Prostate gland (tissue), 2 donors: ENCODE measurements around the gene KNOP1. TPM values are rescaled to one million over a fixed set of nuclear protein-coding genes. Genes with fewer than 3 reads are reported as not detected.

Experiments
- DNase-seq: peaks from one replicate; pipeline ENCODE4 v3.0.0-alpha.2; 2019; ENCODE audit warnings: low spot score
- H3K27ac ChIP-seq, 2 donors: fragments of 200-600 bp; sonication (generic); 2 replicates each; pipeline ENCODE4 v1.5.1; 2017 to 2019
- H3K27me3 ChIP-seq: fragments of 200-600 bp; sonication (generic); replicated peaks from 2 replicates; pipeline ENCODE4 v1.5.1; 2019; ENCODE audit not compliant: insufficient read depth
- H3K36me3 ChIP-seq, 2 donors: fragments of 200-600 bp; sonication (generic); 1 replicate in 1 of 2; 2 replicates in 1 of 2; pipeline versions ENCODE4 v1.5.1 to v1.8.1; 2017 to 2019
- H3K4me1 ChIP-seq: fragments of 200-600 bp; sonication (generic); replicated peaks from 2 replicates; pipeline ENCODE4 v1.5.1; 2019
- H3K4me3 ChIP-seq, 2 donors: fragments of 200-600 bp; sonication (generic); 2 replicates each; pipeline ENCODE4 v1.5.1; 2017 to 2019
- H3K9me3 ChIP-seq: fragments of 200-600 bp; sonication (generic); 2 replicates; pipeline ENCODE4 v1.5.1; 2017
- POLR2A ChIP-seq: fragments of 450-650 bp; IDR thresholded peaks from one replicate; pipeline ENCODE4 v1.6.1; 2016; ENCODE audit warnings: antibody characterized with exemption, mild to moderate bottlenecking
- POLR2AphosphoS5 ChIP-seq: sonication (generic); formaldehyde crosslinking; IDR thresholded peaks from one replicate; pipeline ENCODE4 v1.6.1; 2017; ENCODE audit warnings: antibody characterized with exemption
- WGBS: methylation state at CpG from one replicate; pipeline ENCODE4 v1.1.5; 2018; 5-methylcytosine and 5-hydroxymethylcytosine counted together
- intact Hi-C: fragments of 100-400 bp; cut with DNase I; formaldehyde crosslinking; loops from one replicate; pipeline ENCODE4 v1.14.2; 2022
- total RNA-seq, 2 donors: library from RNA; depleted of rRNA; stranded (reverse); fragments of >200 nt; gene quantifications; one replicate each; pipeline ENCODE4 v1.1.0, GENCODE V29; 2016
- TF ChIP-seq, protein P1 (sequence below), 4 experiments: fragments of 200-600 bp in 2 of 4; fragments of 450-650 bp in 2 of 4; sonication (generic) in 2 of 4; IDR thresholded peaks; 1 replicate in 3 of 4; 2 replicates in 1 of 4; pipeline ENCODE4 v1.5.1; 2016 to 2019; ENCODE audit warnings: antibody characterized with exemption in 4 of 4, mild to moderate bottlenecking in 2 of 4, moderate library complexity in 2 of 4

The KNOP1 gene
- total RNA-seq, 2 donors from 2014 or later: 11.2 to 26.6 TPM

DNA sequence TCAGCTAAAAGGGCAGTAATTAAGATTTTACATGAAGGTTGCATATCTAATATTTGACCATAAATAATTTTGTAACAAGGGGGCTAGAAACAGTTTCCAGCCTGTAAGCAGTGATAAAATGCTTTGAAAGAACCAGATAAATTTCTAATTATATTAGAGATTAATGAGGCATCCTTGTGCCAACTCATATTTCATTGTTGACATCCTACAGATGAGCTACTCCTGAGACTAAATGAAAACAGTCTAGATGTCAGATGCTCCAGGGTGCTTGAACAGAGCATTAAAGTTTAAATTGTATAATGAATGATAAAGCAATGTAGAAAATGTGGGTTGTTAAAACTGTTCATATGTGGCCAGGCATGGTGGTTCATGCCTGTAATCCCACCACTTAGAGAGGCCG is 23.3 kb upstream of the KNOP1 start:
- Histone ChIP-seq H3K4me3 (no peak overlapping the region), H3K36me3 (no peaks in the 10 kb centered on the region), H3K9me3 (no peaks in the 10 kb centered on the region), H3K27me3 (no peaks in the 10 kb centered on the region), H3K27ac (no peak overlapping the region), H3K4me1 (no peaks in the 10 kb centered on the region)
- TF ChIP-seq POLR2A (no peak), POLR2AphosphoS5 (no peak)
- TF ChIP-seq, protein P1, sequence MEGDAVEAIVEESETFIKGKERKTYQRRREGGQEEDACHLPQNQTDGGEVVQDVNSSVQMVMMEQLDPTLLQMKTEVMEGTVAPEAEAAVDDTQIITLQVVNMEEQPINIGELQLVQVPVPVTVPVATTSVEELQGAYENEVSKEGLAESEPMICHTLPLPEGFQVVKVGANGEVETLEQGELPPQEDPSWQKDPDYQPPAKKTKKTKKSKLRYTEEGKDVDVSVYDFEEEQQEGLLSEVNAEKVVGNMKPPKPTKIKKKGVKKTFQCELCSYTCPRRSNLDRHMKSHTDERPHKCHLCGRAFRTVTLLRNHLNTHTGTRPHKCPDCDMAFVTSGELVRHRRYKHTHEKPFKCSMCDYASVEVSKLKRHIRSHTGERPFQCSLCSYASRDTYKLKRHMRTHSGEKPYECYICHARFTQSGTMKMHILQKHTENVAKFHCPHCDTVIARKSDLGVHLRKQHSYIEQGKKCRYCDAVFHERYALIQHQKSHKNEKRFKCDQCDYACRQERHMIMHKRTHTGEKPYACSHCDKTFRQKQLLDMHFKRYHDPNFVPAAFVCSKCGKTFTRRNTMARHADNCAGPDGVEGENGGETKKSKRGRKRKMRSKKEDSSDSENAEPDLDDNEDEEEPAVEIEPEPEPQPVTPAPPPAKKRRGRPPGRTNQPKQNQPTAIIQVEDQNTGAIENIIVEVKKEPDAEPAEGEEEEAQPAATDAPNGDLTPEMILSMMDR (IDR thresholded peaks at IDR 0.05): no peak
- intact Hi-C loops: no loop called here
- no peak for DNase-seq
- 93% methylated on average over 1 of the region's 1 CpG for WGBS

- no peak for DNase-seq
- Histone ChIP-seq H3K9me3 (no peaks in the 10 kb centered on the region), H3K27me3 (no peaks in the 10 kb centered on the region), H3K4me3 (no peak overlapping the region), H3K36me3 (no peaks in the 10 kb centered on the region), H3K27ac (no peak overlapping the region), H3K4me1 (no peaks in the 10 kb centered on the region)
- intact Hi-C loops: no loop called here
- 84% methylated on average over 12 of the region's 12 CpGs for WGBS
- TF ChIP-seq POLR2AphosphoS5: no peak
- no peak for TF ChIP-seq POLR2A
- TF ChIP-seq, protein P1 (IDR thresholded peaks at IDR 0.05): no peak
These were observed 19.4 kb upstream of the KNOP1 start for GRCh38 chr16:19737306-19738038.

- Histone ChIP-seq H3K36me3 (no peaks in the 10 kb centered on the region), H3K27ac (no peak overlapping the region), H3K9me3 (no peaks in the 10 kb centered on the region), H3K27me3 (no peaks in the 10 kb centered on the region), H3K4me1 (no peaks in the 10 kb centered on the region), H3K4me3 (no peak overlapping the region)
- WGBS: 48% methylated on average over 9 of the region's 9 CpGs
- DNase-seq: no peak
- TF ChIP-seq POLR2AphosphoS5 (no peak), POLR2A (no peak)
- TF ChIP-seq, protein P1 (IDR thresholded peaks at IDR 0.05): no peak
- intact Hi-C loops: no loop called here
These were observed 17.2 kb upstream of the KNOP1 start for GRCh38 chr16:19735074-19735867.

- Histone ChIP-seq H3K4me3 (no peak overlapping the region), H3K9me3 (no peaks in the 10 kb centered on the region), H3K4me1 (no peaks in the 10 kb centered on the region), H3K36me3 (no peaks in the 10 kb centered on the region), H3K27ac (no peak overlapping the region), H3K27me3 (no peaks in the 10 kb centered on the region)
- intact Hi-C loops: no loop called here
- 74% methylated on average over 6 of the region's 6 CpGs for WGBS
- no peak for DNase-seq
- no peak for TF ChIP-seq POLR2A
- TF ChIP-seq POLR2AphosphoS5: no peak
- TF ChIP-seq, protein P1 (IDR thresholded peaks at IDR 0.05): no peak
These were observed 15.5 kb upstream of the KNOP1 start for GRCh38 chr16:19733551-19733950.
